KMS-11 (cell line): ENCODE measurements around the gene TPD52L2.

ENCODE experiments used
- H2AFZ ChIP-seq: fragments of 200-600 bp; sonication (generic); 2 replicates; pipeline ENCODE4 v1.6.1; 2016; ENCODE audit warnings: antibody characterized with exemption, mixed run types, low read depth
- H3K27ac ChIP-seq: fragments of 200-600 bp; sonication (generic); 2 replicates; pipeline ENCODE4 v1.6.1; 2016; ENCODE audit warnings: mild to moderate bottlenecking, mixed run types
- H3K27me3 ChIP-seq: fragments of 200-600 bp; sonication (generic); 2 replicates; pipeline ENCODE4 v1.6.1; 2017; ENCODE audit warnings: mild to moderate bottlenecking, low read depth, mixed run types, moderate library complexity; ENCODE audit not compliant: insufficient read depth
- H3K36me3 ChIP-seq: fragments of 200-600 bp; sonication (generic); 2 replicates; pipeline ENCODE4 v1.6.1; 2017; ENCODE audit warnings: mild to moderate bottlenecking, mixed run types; ENCODE audit not compliant: insufficient read depth
- H3K4me1 ChIP-seq: fragments of 200-600 bp; sonication (generic); 2 replicates; pipeline ENCODE4 v1.6.1; 2016; ENCODE audit warnings: mild to moderate bottlenecking, low read depth, mixed run types; ENCODE audit not compliant: poor library complexity, severe bottlenecking
- H3K4me2 ChIP-seq: fragments of 200-600 bp; sonication (generic); 2 replicates; pipeline ENCODE4 v1.7.0; 2016; ENCODE audit warnings: mild to moderate bottlenecking, mixed run types
- H3K4me3 ChIP-seq: fragments of 200-600 bp; sonication (generic); IDR thresholded peaks from 2 replicates; pipeline ENCODE4 v1.6.1; 2017; ENCODE audit warnings: low read depth, low read length, mixed read lengths; ENCODE audit not compliant: insufficient read depth
- H3K79me2 ChIP-seq: fragments of 200-600 bp; sonication (generic); 2 replicates; pipeline ENCODE4 v1.6.1; 2016; ENCODE audit warnings: low read depth, mixed run types; ENCODE audit not compliant: insufficient read depth
- H3K9ac ChIP-seq: fragments of 200-600 bp; sonication (generic); 2 replicates; pipeline ENCODE4 v1.6.1; 2016; ENCODE audit warnings: mild to moderate bottlenecking, mixed run types
- H4K20me1 ChIP-seq: fragments of 200-600 bp; sonication (generic); 2 replicates; pipeline ENCODE4 v1.6.1; 2016; ENCODE audit warnings: mild to moderate bottlenecking, mixed run types; ENCODE audit not compliant: insufficient read depth
- CTCF ChIP-seq: fragments of 200-600 bp; sonication (generic); conservative IDR thresholded peaks from 2 replicates; pipeline ENCODE4 v1.6.1; 2017; ENCODE audit warnings: low read depth, mild to moderate bottlenecking, antibody characterized with exemption, low read length, moderate library complexity, mixed read lengths

Gene TPD52L2

GRCh38 chr20:63861365-63861934, 3.6 kb upstream of the TPD52L2 start, which contains the start of gene ABHD16B:
TSS of gene ABHD16B (plus strand) at chr20:63861498. CDS start at chr20:63861541, 43 bp downstream.
- H2AFZ ChIP-seq: no peak within 1 kb of the TSS
- H4K20me1 ChIP-seq: no peaks in the 10 kb centered on the region
- no peak within 1 kb of the TSS for H3K4me2 ChIP-seq
- H3K9ac ChIP-seq: no peak within 1 kb of the TSS
- H3K79me2 ChIP-seq: peaks cover 13% of the 10 kb centered on the region
- peaks cover 3% of the 10 kb centered on the region for H3K27me3 ChIP-seq
- H3K4me3 ChIP-seq: no peak within 1 kb of the TSS
- H3K4me1 ChIP-seq: peaks cover 13% of the 10 kb centered on the region
- no peak for TF ChIP-seq CTCF
- H3K27ac ChIP-seq: no peak within 1 kb of the TSS
- H3K36me3 ChIP-seq: no peaks in the 10 kb centered on the region

- H3K27me3 ChIP-seq: peaks cover 3% of the 10 kb centered on the region
- peaks cover 21% of the 10 kb centered on the region for H3K79me2 ChIP-seq
- H3K4me2 ChIP-seq: no peak overlapping the region
- no peak overlapping the region for H3K9ac ChIP-seq
- TF ChIP-seq CTCF: no peak
- no peak overlapping the region for H3K27ac ChIP-seq
- H3K36me3 ChIP-seq: no peaks in the 10 kb centered on the region
- H4K20me1 ChIP-seq: 0 out of 2 replicates have a peak, but pooled peaks cover 2% of the 10 kb centered on the region
- no peak overlapping the region for H3K4me3 ChIP-seq
- peaks cover 13% of the 10 kb centered on the region for H3K4me1 ChIP-seq
- no peak overlapping the region for H2AFZ ChIP-seq
Observed at GRCh38 chr20:63861981-63862901, 2.8 kb upstream of the TPD52L2 start.

GRCh38 chr20:63863021-63863797, 1.9 kb upstream of the TPD52L2 start:
- Histone ChIP-seq H4K20me1 (0 out of 2 replicates have a peak, but pooled peaks cover 3% of the 10 kb centered on the region), H3K27ac (peak overlapping the region; percentile 56; the same call in 1 of the 2 replicates), H3K9ac (no peak overlapping the region; the same call in 1 of the 2 replicates), H2AFZ (peak overlapping the region; percentile 66; the same call in 1 of the 2 replicates), H3K4me1 (peaks cover 13% of the 10 kb centered on the region), H3K36me3 (no peaks in the 10 kb centered on the region), H3K4me2 (peak overlapping the region; percentile 60), H3K79me2 (peaks cover 30% of the 10 kb centered on the region), H3K4me3 (no peak overlapping the region), H3K27me3 (peaks cover 2% of the 10 kb centered on the region; the same call in 1 of the 2 replicates)
- TF ChIP-seq CTCF: no peak

- Histone ChIP-seq H4K20me1 (0 out of 2 replicates have a peak, but pooled peaks cover 3% of the 10 kb centered on the region), H3K4me2 (peak overlapping the region; percentile 60), H3K9ac (peak overlapping the region; percentile 71; the same call in 1 of the 2 replicates), H3K36me3 (no peaks in the 10 kb centered on the region), H3K27me3 (no peaks in the 10 kb centered on the region), H2AFZ (peak overlapping the region; percentile 66), H3K79me2 (peaks cover 32% of the 10 kb centered on the region), H3K4me1 (peaks cover 13% of the 10 kb centered on the region), H3K4me3 (no peak overlapping the region), H3K27ac (peak overlapping the region; percentile 56)
- TF ChIP-seq CTCF: peak; percentile 56
Observed at GRCh38 chr20:63863798-63864544, 1.1 kb upstream of the TPD52L2 start.
